Activated CD4-positive, alpha-beta T cell treated with anti-CD3 and anti-CD28 coated beads, Interleukin-10, Interleukin-2, amounts not matched to agents 100 ng/mL and 50 ng/mL, durations not matched to agents 16 hours and 8 hours (primary cell): ENCODE data around the gene ZNF780B.
"Not testable (repeated sequence)": the region's sequence is repeated elsewhere in the genome, so short reads cannot be mapped to it uniquely, and the experiment has no call there.

Experiments
- DNase-seq: peaks from one replicate; pipeline ENCODE4 v3.0.0-alpha.2; 2020

The ZNF780B gene

GRCh38 chr19:40055832-40056504 is at the start of gene ZNF780B:
Gene ZNF780B, minus strand, starts transcription at chr19:40056231. Its CDS starts 5,899 bp downstream, at chr19:40050332.
- DNase-seq, result peak; percentile 81

- no peak for DNase-seq
Observed at GRCh38 chr19:40104754-40105153, 48.7 kb upstream of the ZNF780B start.

- no peak for DNase-seq
Observed at GRCh38 chr19:40103600-40103999, 47.6 kb upstream of the ZNF780B start.

GRCh38 chr19:40101813-40102212 is 45.8 kb upstream of the ZNF780B start:
- DNase-seq, result no peak

- DNase-seq, result no peak
Observed at GRCh38 chr19:40093416-40093815, 37.4 kb upstream of the ZNF780B start.

- no peak for DNase-seq
Observed at GRCh38 chr19:40091205-40092129, 35.4 kb upstream of the ZNF780B start.

GRCh38 chr19:40090241-40091204 is 34.5 kb upstream of the ZNF780B start, which contains the start of gene ZNF780A:
Gene ZNF780A, minus strand, starts transcription at chr19:40090943. Its CDS starts 6,190 bp downstream, at chr19:40084753.
- DNase-seq, result peak; percentile 83

- DNase-seq, result no peak
Observed at GRCh38 chr19:40089462-40089861, 33.4 kb upstream of the ZNF780B start.

- no peak for DNase-seq
Observed at GRCh38 chr19:40088299-40089047, 32.4 kb upstream of the ZNF780B start.

GRCh38 chr19:40084948-40085347 is 28.9 kb upstream of the ZNF780B start:
- no peak for DNase-seq

GRCh38 chr19:40081411-40081810 is 25.4 kb upstream of the ZNF780B start:
- no peak for DNase-seq

- no peak for DNase-seq
Observed at GRCh38 chr19:40080289-40080688, 24.3 kb upstream of the ZNF780B start.

- no peak for DNase-seq
Observed at GRCh38 chr19:40078377-40078776, 22.3 kb upstream of the ZNF780B start.

GRCh38 chr19:40070058-40070457 is 14.0 kb upstream of the ZNF780B start:
- no peak for DNase-seq

GRCh38 chr19:40059624-40060023 is 3.6 kb upstream of the ZNF780B start:
- no peak for DNase-seq

GRCh38 chr19:40057166-40057565 is 1.1 kb upstream of the ZNF780B start:
- DNase-seq, result no peak

- no peak for DNase-seq
Observed at GRCh38 chr19:40056505-40056904, 474 bp upstream of the ZNF780B start.

- DNase-seq, result no peak
Observed at GRCh38 chr19:40055049-40055448, 982 bp downstream of the ZNF780B start.

GRCh38 chr19:40054632-40055031 is 1.4 kb downstream of the ZNF780B start:
- DNase-seq, result no peak

- DNase-seq, result no peak
Observed at GRCh38 chr19:40053491-40053890, 2.5 kb downstream of the ZNF780B start.

GRCh38 chr19:40041718-40042117 is 14.3 kb downstream of the ZNF780B start:
- DNase-seq, result not testable (repeated sequence)

GRCh38 chr19:40038047-40038446 is 18.0 kb downstream of the ZNF780B start:
- DNase-seq, result not testable (repeated sequence)
